Stimulated activated naive CD8-positive, alpha-beta T cell treated with anti-CD3 and anti-CD28 coated beads, Interleukin-15, amount 100 ng/mL, for 72 hours (primary cell): ENCODE data around the gene ZFP2.

Source experiments
- ATAC-seq: fragments of 150-1000 bp; cut with Tn5 transposase; 2 replicates; pipeline ENCODE4 v1.10.0; 2021; ENCODE audit warnings: mild to moderate bottlenecking, moderate library complexity
- DNase-seq, 2 donors: peaks; one replicate each; pipeline ENCODE4 v3.0.0; 2021 to 2022
- H3K27ac Mint-ChIP-seq, 2 donors: one replicate each; pipeline ENCODE4 v1.8.0; 2022; ENCODE audit warnings: mild to moderate bottlenecking in 2 of 2, mixed read lengths in 2 of 2, moderate library complexity in 2 of 2
- H3K27me3 Mint-ChIP-seq: one replicate; pipeline ENCODE4 v1.8.0; 2022; ENCODE audit warnings: mixed read lengths
- H3K4me1 Mint-ChIP-seq: one replicate; pipeline ENCODE4 v1.8.0; 2022; ENCODE audit warnings: mild to moderate bottlenecking, mixed read lengths
- H3K4me3 Mint-ChIP-seq, 2 donors: one replicate each; pipeline ENCODE4 v1.8.0; 2022; ENCODE audit warnings: mild to moderate bottlenecking in 2 of 2, mixed read lengths in 2 of 2, moderate library complexity in 1 of 2
- H3K9me3 Mint-ChIP-seq, 2 donors: one replicate each; pipeline ENCODE4 v1.8.0; 2022; ENCODE audit warnings: mixed read lengths in 2 of 2

The ZFP2 gene

DNA sequence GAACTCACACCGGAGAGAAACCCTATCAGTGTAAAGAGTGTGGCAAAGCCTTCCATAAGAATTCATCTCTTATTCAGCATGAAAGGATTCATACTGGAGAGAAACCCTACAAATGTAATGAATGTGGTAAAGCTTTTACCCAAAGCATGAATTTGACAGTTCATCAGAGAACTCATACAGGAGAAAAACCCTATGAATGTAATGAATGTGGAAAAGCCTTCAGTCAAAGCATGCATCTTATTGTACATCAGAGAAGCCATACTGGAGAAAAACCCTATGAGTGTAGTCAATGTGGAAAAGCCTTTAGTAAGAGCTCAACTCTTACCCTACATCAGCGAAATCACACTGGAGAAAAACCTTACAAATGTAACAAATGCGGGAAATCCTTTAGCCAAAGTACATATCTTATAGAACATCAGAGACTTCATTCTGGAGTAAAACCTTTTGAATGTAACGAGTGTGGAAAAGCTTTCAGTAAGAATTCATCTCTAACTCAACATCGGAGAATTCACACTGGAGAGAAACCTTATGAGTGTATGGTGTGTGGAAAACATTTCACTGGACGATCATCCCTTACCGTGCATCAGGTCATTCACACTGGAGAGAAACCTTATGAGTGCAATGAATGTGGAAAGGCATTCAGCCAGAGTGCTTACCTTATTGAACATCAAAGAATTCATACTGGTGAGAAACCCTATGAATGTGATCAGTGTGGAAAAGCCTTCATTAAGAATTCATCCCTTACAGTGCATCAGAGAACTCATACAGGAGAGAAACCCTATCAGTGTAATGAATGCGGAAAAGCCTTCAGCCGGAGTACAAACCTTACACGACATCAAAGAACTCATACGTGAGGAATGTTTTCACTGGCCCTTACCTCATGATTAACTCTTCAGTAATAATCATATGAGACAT is 36.4 kb downstream of the ZFP2 start:
- no peak for DNase-seq
- Mint-ChIP-seq H3K4me3 (no peak overlapping the region), H3K27ac (no peak overlapping the region), H3K27me3 (no peaks in the 10 kb centered on the region), H3K4me1 (no peaks in the 10 kb centered on the region), H3K9me3 (peaks cover 61 to 85% of the 10 kb centered on the region in 2 donors)
- ATAC-seq = no peak

DNA sequence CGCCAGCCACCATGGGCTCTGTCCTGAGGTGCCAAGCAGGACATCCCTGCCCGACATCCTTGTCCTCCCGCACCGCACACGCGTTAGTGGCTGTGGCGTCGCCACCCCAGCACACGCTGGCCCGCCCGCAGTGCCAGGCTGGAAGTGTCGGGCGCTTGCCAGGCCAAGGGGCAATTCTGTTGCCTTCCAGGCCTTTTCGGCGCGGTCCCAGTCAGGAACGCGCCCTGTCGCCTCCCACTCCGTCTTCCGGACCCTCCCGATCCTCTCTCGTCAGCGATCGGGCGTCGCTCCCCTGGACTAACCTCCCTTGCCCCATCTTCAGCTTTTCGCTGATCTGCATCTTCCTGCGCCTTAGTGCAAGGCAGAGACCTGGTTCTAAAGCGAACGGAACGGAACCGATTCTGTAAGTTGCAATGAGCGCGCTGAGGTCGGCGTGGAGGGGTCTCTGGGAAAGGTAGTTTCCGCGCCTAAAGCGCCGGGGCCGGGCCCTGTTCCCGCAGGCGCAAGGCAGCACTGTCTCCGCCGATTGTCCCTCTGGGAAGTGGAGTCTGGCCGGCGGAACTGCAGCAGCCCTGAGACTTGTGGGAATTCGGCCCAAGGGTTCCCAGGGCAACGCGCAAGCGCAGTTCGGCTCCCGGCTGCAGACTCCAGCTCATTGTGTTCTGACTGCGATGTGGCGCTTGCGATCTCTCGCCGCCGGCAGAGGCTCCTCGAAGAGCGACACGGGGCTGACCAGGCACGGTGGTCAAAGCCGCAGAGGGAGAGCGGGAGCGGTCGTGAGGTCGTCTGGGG is 45.1 kb downstream of the ZFP2 start, which contains the start of gene ZNF454:
Gene ZNF454 (plus strand): TSS at position 630 of the 792 bp plus-strand sequence. CDS start 1,594 bp downstream, outside the sequence.
- Mint-ChIP-seq H3K27me3 (peaks cover 26% of the 10 kb centered on the region), H3K27ac (no peak within 1 kb of the TSS), H3K9me3 (peaks cover 55 to 81% of the 10 kb centered on the region in 2 donors), H3K4me1 (no peaks in the 10 kb centered on the region), H3K4me3 (no peak within 1 kb of the TSS)
- ATAC-seq = no peak
- DNase-seq = no peak

DNA sequence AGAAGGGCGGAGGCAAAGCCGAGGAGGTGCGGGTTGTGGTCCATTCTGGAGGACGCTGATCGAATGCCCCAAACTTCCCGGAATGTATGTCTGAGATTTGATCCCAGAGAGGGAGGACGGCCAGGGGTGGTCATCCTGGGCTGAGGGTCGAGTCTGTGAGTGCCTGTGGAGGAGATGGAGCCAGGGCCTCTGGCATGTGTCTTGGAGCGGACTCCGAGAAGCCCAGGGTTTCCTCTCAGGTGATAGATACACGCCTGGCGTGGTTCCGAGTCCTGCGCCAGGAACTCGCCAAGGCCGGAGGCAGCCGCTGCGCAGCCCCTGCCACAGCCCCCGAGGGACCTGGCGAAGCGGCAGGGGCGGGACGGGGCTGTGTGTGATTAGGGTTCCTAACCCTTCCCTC is 45.6 kb downstream of the ZFP2 start:
- peaks cover 26% of the 10 kb centered on the region for H3K27me3 Mint-ChIP-seq
- ATAC-seq (no peak), DNase-seq (no peak)
- no peak overlapping the region for H3K4me3 Mint-ChIP-seq
- H3K4me1 Mint-ChIP-seq = no peaks in the 10 kb centered on the region
- H3K27ac Mint-ChIP-seq = no peak overlapping the region
- H3K9me3 Mint-ChIP-seq = peaks cover 52 to 79% of the 10 kb centered on the region in 2 donors

DNA sequence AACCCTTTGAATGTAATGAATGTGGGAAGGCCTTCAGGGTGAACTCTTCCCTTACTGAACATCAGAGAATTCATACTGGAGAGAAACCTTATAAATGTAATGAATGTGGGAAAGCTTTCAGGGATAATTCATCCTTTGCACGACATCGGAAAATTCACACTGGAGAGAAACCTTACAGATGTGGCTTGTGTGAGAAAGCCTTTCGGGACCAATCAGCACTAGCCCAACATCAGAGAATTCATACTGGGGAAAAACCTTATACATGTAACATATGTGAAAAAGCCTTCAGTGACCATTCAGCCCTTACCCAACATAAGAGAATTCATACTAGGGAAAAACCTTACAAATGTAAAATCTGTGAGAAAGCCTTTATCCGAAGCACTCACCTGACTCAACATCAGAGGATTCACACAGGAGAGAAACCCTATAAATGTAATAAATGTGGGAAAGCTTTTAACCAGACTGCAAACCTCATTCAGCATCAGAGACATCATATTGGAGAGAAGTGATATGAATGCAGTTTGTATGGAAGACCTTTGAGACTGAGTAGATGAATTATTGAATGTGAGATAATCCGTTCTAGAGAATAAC is 69.8 kb downstream of the ZFP2 start:
- no peak for DNase-seq
- H3K27me3 Mint-ChIP-seq = no peaks in the 10 kb centered on the region
- no peaks in the 10 kb centered on the region for H3K4me1 Mint-ChIP-seq
- H3K4me3 Mint-ChIP-seq = no peak overlapping the region
- peaks cover 65 to 83% of the 10 kb centered on the region in 2 donors for H3K9me3 Mint-ChIP-seq
- H3K27ac Mint-ChIP-seq = no peak overlapping the region
- ATAC-seq = no peak

DNA sequence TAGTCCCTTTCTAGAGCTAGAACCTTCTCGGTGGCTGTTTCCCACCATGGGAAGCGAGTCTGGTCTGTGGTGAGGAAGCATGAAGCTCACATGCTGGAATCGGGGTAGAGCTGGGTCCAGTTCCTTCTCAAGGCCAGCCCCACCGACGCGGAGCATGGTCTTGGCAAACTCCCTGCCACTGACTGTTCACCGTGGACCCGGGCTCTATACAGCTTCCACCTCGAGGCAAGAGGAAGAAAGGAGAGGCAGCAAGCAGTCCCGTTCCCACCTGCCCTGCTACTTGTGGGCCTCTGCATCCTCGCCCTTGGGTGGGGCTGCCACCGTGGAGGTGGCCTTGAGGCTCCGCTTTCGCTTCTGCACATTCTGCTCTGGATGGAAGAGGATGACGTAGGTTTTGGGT is 85.7 kb downstream of the ZFP2 start:
- ATAC-seq (no peak), DNase-seq (no peak)
- Mint-ChIP-seq H3K27ac (no peak overlapping the region), H3K4me3 (no peak overlapping the region), H3K27me3 (no peaks in the 10 kb centered on the region), H3K4me1 (no peaks in the 10 kb centered on the region), H3K9me3 (peaks cover 34 to 88% of the 10 kb centered on the region in 2 donors)
